GM12872 (cell line): ENCODE results near the gene KCNMB2.

ENCODE experiments used
- CTCF ChIP-seq: IDR thresholded peaks from 3 replicates; pipeline ENCODE4 v1.5.1; 2011; ENCODE audit warnings: low read depth, mild to moderate bottlenecking, low read length, moderate library complexity; ENCODE audit not compliant: insufficient read depth

KCNMB2 gene

GRCh38 chr3:178536211-178537079 is at the start of gene KCNMB2:
KCNMB2 (plus strand) TSS chr3:178536436.
- TF ChIP-seq CTCF, result no peak

DNA sequence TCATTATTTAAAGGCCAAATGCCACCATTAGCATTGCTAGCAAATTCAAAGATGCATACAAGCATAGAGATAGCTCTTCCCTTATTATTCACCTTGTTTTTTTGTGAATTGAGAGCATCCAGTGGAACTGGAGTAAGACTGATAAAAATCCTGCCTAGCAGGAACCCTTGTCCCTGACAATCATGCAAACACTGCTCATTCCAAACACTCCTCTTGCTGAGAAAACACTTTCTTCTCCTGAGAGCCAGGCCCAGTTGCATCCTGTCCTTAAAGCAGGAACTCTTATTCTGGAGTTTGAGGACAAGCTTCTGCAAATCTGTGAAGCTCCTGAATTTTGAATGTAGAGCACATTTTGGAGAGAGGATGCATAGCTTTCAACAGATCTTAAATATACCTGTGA is 49.3 kb upstream of the KCNMB2 start:
- TF ChIP-seq CTCF, result no peak

GRCh38 chr3:178487752-178488151 is 48.5 kb upstream of the KCNMB2 start:
- no peak for TF ChIP-seq CTCF

DNA sequence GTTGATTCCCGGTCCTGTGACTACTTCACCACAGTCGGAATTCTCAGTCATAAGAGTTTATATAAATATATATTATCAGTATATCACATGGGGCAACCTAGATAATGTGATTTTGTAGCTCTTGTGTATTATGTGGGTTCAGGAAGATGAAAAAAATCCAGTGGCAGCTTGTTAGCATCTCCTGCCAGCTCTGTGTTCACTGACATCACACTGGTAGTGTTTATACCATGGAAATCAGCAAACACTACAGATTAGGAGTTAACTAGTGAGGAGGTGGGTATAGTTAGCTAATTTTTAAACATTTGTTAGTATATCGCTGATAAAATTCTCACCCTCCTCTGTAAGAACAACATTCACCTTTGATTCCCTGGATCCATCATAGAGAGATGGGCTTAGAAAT is 44.5 kb upstream of the KCNMB2 start:
- no peak for TF ChIP-seq CTCF

- TF ChIP-seq CTCF, result no peak
Observed at GRCh38 chr3:178492491-178492890, 43.7 kb upstream of the KCNMB2 start.

DNA sequence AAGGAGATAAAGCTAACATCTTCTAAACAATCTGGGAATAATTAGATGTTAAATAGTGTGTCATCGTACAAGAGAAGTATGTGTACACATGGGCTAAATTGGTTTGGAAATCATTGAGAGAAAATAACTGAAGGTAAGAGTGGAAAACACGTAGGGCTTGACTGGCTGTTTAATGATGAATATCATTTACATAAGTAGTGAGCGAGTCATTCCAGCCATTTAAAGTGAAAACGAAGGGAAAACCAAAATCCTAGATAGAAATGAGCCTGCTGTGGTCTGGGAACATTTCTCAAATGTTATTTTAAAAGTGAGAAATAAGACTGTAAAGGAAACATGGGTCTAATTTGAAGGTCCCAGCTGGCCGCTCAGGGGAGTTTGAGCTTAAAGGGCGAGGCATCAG is 41.9 kb upstream of the KCNMB2 start:
- TF ChIP-seq CTCF, result no peak

DNA sequence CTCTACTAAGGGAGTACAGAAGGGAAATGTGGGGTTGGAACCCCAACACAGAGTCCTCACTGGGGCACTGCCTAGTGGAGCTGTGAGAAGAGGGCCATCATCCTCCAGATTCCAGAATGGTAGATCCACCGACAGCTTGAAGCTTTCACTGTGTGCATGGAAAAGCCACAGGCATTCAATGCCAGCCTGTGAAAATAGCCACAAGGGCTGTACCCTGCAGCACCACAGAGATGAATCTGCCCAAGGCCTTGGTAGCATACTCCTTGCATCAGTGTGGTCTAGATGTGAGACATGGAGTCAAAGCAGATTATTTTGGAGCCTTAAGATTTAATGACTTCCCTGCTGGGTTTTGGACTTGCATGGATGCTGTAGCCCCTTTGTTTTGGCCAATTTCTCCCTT is 39.3 kb upstream of the KCNMB2 start:
- TF ChIP-seq CTCF, result no peak
